Measurements from ENCODE around the gene DHODH. TPM values are rescaled to one million over a fixed set of nuclear protein-coding genes. Genes with fewer than 3 reads are reported as not detected.

DHODH gene
- total RNA-seq, 1 donor from 2014 or later = 6.2 TPM

DNA sequence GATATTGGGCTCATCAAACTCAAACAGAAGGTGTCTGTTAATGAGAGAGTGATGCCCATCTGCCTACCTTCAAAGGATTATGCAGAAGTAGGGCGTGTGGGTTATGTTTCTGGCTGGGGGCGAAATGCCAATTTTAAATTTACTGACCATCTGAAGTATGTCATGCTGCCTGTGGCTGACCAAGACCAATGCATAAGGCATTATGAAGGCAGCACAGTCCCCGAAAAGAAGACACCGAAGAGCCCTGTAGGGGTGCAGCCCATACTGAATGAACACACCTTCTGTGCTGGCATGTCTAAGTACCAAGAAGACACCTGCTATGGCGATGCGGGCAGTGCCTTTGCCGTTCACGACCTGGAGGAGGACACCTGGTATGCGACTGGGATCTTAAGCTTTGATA is 51.9 kb downstream of the DHODH start:
- peaks cover 4% of the 10 kb centered on the region for H3K27me3 Mint-ChIP-seq (ENCODE audit: unreplicated experiment)
- H3K27ac Mint-ChIP-seq (ENCODE audit: unreplicated experiment) = no peak overlapping the region
- no peaks in the 10 kb centered on the region for H3K9me3 Mint-ChIP-seq (ENCODE audit: unreplicated experiment)
- H3K4me3 Mint-ChIP-seq (ENCODE audit: unreplicated experiment) = no peak overlapping the region
- H3K4me1 Mint-ChIP-seq (ENCODE audit: unreplicated experiment) = no peaks in the 10 kb centered on the region
- DNase-seq (ENCODE audit: extremely low spot score, unreplicated experiment) = no peak
- no peaks in the 10 kb centered on the region for H3K36me3 Mint-ChIP-seq (ENCODE audit: unreplicated experiment)
- no peak for TF ChIP-seq CTCF (IDR thresholded peaks at IDR 0.05)

DNA sequence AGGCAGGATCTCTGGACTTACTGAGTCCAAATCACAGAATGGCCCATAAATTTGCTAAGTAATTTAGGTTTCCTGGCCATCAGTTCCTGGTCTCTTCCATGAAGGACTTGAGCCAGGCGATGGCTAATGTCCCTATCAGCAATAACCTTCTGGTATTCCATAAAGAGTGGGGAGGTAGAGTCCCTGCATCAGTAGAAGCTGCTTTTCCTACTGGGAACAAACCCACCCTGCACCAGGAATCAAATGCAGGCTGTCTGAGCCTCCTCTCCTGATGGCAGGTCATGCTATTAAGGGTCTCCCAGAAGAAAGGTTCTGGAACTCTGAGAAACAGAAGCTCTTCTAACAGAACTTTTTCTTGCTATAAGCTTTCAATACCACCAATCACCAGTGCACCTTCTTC is 53.0 kb downstream of the DHODH start:
- Mint-ChIP-seq H3K4me3 (ENCODE audit: unreplicated experiment) (no peak overlapping the region), H3K36me3 (ENCODE audit: unreplicated experiment) (no peaks in the 10 kb centered on the region), H3K27ac (ENCODE audit: unreplicated experiment) (no peak overlapping the region), H3K9me3 (ENCODE audit: unreplicated experiment) (no peaks in the 10 kb centered on the region), H3K4me1 (ENCODE audit: unreplicated experiment) (no peaks in the 10 kb centered on the region), H3K27me3 (ENCODE audit: unreplicated experiment) (peaks cover 4% of the 10 kb centered on the region)
- no peak for TF ChIP-seq CTCF (IDR thresholded peaks at IDR 0.05)
- no peak for DNase-seq (ENCODE audit: extremely low spot score, unreplicated experiment)

- H3K9me3 Mint-ChIP-seq (ENCODE audit: unreplicated experiment) = no peaks in the 10 kb centered on the region
- TF ChIP-seq CTCF (IDR thresholded peaks at IDR 0.05) = no peak
- no peaks in the 10 kb centered on the region for H3K27me3 Mint-ChIP-seq (ENCODE audit: unreplicated experiment)
- H3K36me3 Mint-ChIP-seq (ENCODE audit: unreplicated experiment) = no peaks in the 10 kb centered on the region
- H3K4me1 Mint-ChIP-seq (ENCODE audit: unreplicated experiment) = no peaks in the 10 kb centered on the region
- no peak for DNase-seq (ENCODE audit: extremely low spot score, unreplicated experiment)
- H3K27ac Mint-ChIP-seq (ENCODE audit: unreplicated experiment) = no peak overlapping the region
- no peak overlapping the region for H3K4me3 Mint-ChIP-seq (ENCODE audit: unreplicated experiment)
These were observed 55.9 kb downstream of the DHODH start for GRCh38 chr16:72064361-72064894.

GRCh38 chr16:72066747-72067146 is 58.2 kb downstream of the DHODH start:
- no peak for DNase-seq (ENCODE audit: extremely low spot score, unreplicated experiment)
- Mint-ChIP-seq H3K4me1 (ENCODE audit: unreplicated experiment) (no peaks in the 10 kb centered on the region), H3K4me3 (ENCODE audit: unreplicated experiment) (no peak overlapping the region), H3K9me3 (ENCODE audit: unreplicated experiment) (no peaks in the 10 kb centered on the region), H3K36me3 (ENCODE audit: unreplicated experiment) (no peaks in the 10 kb centered on the region), H3K27ac (ENCODE audit: unreplicated experiment) (no peak overlapping the region), H3K27me3 (ENCODE audit: unreplicated experiment) (no peaks in the 10 kb centered on the region)
- peak; percentile 64 for TF ChIP-seq CTCF (IDR thresholded peaks at IDR 0.05)

DNA sequence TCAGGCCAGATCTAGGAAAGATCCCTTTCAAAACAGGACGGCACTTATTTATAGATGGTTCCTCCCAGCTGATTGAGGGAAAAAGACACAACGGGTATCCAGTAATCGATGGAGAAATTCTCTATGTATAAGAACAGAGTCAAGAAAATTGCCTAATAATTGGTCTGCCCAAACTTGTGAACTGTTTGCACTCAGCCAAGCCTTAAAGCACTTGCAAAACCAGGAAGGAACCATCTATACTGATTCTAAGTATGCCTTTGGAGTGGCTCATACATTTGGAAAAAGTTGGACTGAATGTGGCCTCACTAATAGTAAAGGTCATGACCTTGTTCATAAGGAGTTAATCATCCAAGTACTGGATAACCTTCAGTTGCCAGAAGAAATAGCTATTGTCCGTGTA is 60.4 kb downstream of the DHODH start:
- DNase-seq (ENCODE audit: extremely low spot score, unreplicated experiment) = no peak
- Mint-ChIP-seq H3K4me1 (ENCODE audit: unreplicated experiment) (no peaks in the 10 kb centered on the region), H3K27ac (ENCODE audit: unreplicated experiment) (no peak overlapping the region), H3K27me3 (ENCODE audit: unreplicated experiment) (no peaks in the 10 kb centered on the region), H3K36me3 (ENCODE audit: unreplicated experiment) (no peaks in the 10 kb centered on the region), H3K9me3 (ENCODE audit: unreplicated experiment) (no peaks in the 10 kb centered on the region), H3K4me3 (ENCODE audit: unreplicated experiment) (no peak overlapping the region)
- no peak for TF ChIP-seq CTCF (IDR thresholded peaks at IDR 0.05)
